GM18511 (cell line): ENCODE results near the gene TTLL10.

Experiments used
- ATAC-seq: cut with Tn5 transposase; IDR thresholded peaks from one replicate; pipeline ENCODE4 v1.9.1; 2021; ENCODE audit warnings: mild to moderate bottlenecking, moderate library complexity; ENCODE audit not compliant: unreplicated experiment

Gene TTLL10

DNA sequence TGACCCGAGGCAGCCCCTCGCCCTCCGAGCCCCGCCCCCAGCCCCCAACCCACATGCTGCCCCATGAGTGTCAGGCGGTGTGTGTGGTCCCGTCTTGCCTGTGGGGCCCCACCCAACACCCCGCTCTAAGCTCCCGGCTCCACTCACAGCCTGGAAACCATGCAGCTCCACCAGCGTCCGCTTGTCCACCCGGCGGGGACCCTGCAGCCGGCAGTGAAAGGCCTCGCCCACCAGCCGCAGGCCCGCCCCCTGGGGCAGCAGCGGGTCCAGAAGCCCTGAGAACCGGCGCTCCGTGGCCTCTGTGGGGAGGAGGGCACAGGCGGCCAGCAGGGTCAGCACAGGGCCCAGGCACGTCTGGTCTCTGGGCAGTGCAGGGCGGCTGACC lies 70.1 kb downstream of the TTLL10 start:
- ATAC-seq: no peak

DNA sequence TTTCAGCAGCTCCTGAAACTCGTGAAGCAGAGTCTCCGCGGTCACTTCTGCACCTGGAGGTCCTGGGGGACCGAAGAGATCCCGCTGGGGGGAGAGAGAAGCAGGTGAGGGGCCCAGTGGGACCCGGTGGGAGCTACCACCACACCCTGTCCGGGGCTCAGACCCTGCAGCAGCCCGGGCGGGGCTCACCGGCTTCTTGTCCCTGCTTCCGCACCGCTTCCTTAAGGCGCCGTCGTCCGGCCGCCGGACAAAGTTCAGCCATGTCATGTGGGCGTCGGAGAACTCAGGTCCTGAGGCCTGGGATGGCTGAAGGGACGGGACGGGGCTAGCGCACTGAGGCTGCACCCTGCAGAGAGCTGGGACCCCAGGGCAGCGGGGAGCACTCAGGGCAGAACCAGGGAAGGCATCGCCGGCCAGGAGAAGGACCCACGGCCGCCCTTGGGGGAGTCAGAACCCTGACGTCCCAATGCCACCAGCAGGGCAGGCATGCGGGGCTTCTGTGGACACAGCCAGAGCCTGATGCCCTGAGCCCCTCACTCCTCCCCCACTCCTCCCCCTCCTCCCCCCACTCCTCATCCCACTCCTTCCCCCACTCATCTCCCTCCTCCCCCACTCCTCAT lies 70.6 kb downstream of the TTLL10 start:
- no peak for ATAC-seq

DNA sequence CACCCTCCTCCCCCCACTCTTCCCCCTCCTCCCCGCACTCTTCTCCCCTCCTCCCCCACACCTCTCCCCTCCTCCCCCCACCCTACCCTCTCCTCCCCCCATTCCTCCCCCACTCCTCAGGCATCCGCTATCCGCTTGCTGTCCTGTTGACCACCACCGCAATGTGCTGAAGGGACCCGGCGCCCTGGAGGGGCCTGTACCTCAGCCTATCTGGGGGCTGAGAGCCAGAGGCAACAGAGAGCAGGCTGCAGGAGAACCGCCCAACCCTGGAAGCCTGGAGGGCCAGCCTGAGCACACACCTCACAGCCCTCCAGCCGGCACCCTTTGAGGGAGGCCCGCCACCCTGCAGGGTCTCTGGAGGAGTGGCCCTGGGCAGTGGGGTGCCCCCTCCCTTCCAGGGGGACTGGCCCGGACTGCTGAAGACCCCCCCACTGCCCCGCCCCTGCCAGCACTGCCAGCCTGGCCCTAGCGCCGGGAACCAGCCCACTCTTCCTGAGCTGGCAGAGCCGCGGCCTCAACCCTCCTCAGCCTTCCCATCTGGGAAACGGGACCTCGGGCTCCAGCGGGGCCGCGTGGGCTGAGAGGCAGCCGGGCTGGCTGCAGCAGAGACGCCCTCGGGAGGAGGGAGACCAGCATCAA lies 71.6 kb downstream of the TTLL10 start:
- ATAC-seq: no peak

DNA sequence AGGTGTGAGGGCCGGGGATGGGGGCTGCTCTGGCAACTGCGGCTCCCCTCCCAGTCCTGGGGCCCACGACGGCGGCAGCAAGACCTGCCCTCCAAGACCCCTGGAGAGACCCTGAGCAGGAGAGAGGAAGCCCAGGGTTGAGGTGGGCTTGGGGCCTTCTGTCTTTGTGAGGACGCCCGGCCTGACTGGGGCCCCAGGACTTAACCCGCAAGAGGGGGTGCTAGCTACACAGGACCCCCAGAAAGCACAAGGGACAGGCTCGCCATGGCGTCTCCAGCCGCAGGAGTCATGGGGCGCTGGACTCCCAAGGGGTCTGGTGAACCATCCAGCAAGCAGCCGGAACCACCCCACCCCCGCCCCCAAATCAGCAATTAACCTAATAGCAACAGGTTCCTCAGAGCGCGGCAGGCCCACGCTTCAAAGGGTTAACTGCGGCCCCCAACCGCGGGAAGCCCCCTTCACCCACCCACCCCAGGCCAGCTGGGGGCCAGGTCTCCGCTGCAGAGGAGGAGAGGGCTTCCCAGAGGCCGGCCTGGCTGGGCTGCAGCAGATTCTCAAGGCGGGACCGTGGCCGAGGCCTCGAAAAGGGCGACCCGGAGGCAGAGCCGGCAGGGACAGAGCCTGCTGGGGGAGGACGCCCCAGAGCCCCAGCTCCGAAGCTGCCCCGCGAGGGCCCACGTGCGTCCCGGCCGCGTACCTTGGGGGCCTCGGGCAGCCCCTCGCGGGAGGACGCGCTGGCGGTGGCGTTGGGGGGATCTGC lies 72.3 kb downstream of the TTLL10 start:
- no peak for ATAC-seq

DNA sequence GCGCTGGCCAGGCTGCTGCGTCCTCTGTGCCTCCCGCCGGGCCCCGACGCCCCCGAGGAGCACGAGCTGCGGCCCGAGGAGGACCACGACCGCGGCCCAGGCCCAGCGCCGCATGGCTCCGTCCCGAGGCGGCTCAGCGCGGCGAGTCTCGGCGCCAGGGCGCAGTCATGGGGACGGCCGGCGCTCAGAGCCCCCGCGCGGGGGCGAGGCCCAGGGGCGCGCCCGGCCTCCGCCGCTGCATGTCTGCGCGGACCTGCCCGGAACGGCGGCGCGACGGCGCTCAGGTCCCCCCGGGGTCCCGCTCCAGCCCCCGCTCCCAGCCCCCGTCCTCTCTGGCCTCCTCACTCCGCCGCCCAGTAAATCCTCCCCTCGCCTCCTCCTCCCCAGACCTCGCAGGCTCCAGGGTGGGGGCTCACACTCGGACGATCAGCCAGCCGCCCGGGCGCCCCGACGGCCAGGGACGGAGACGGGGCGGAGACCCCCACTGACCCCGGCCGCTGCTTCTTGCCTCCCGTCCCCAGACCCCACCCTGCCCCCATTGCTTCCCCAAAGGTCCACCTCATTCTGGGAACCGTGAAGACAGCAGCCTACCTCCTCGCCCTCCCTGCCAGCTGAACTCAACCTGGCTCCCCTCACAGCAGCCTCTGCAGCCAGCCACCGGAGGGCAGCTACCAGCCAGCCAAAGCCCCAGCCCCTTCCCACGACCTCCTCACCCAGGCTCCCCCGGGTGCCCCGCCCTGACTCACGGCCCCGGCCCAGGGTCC lies 73.1 kb downstream of the TTLL10 start, which contains the start of gene C1QTNF12:
TSS of gene C1QTNF12 (minus strand) at position 146 of the 764 bp plus-strand sequence. CDS start at position 114, 32 bp downstream.
- no peak for ATAC-seq

DNA sequence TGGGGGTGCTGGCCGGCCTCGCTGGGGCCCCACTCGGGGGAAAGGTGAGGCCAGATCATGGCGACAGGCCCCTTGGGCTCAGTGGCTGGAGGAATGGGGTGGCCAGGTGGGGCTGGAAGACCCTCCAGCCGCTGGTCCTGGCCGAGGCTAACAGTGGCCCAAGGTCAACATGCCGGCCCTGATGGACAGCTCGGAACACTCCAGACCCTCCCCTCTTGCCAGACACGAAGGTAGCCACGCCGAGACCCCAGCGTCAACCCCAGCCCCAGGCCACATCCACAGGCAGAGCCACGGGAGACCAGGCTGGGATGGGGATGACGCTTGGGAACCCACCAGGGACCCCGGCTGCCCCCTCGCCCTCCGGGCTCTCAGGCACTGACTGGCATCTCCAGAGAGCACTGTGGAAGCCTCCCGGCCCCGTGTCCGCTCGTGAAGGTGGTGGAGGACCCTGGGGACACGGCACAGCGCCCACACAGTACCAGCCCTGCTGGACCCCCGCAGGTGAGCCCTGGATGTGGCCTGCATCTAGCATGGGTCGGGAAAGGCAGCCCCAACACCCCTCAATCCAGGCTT lies 73.7 kb downstream of the TTLL10 start:
- ATAC-seq: no peak
